ENCODE data around the gene GFOD1.

Gene GFOD1

DNA sequence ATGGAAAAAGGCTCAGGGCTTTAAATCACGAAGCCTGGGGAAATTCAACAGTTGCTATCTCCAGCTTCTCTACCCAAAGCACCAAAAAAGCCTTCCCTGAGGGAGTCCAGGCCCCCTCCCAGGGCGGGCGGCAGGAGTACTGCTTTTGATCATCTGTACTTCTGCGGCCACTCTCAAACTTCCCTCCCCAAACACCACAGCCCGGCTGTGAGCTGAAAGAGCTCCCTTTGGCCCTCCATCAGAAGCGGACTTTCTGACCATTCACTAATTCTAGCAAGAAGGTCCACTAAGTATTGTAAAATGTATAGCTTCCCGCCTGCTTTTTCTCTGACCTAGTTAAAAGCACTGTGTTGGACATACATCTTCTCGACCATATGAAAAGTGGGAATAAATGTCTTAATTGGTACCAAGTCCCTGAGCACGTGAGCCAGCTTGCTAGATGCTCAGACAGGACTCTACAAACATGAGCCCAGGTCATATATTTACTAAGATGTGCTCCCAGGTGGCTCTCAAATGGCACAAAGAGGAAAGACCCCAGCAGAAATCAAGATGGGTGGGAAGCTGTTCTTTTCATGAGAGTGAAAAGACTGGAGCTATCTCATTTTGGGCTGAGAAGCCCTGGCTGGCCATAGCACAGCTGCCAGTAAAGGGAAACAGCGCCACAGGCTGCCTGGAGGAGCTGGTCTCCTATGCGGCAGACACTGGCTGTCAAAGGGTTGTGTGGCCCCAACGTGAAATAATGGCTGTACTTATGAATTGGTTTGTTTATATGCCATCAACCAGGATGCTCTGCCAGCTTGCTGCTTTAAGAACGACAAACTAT lies 58.6 kb downstream of the GFOD1 start:
- Histone ChIP-seq H3K9ac (ENCODE audit: low read length) (no peak overlapping the region), H3K36me3 (ENCODE audit: control insufficient read depth, insufficient read depth, low read length) (no peaks in the 10 kb centered on the region), H3K4me1 (ENCODE audit: control insufficient read depth, insufficient read depth, low read length) (peaks cover 5% of the 10 kb centered on the region), H3K27me3 (ENCODE audit: control insufficient read depth, insufficient read depth, low read length) (no peaks in the 10 kb centered on the region), H3K27ac (ENCODE audit: low read depth, low read length) (peak overlapping the region; percentile 50), H3K4me3 (ENCODE audit: low read length) (no peak overlapping the region)

DNA sequence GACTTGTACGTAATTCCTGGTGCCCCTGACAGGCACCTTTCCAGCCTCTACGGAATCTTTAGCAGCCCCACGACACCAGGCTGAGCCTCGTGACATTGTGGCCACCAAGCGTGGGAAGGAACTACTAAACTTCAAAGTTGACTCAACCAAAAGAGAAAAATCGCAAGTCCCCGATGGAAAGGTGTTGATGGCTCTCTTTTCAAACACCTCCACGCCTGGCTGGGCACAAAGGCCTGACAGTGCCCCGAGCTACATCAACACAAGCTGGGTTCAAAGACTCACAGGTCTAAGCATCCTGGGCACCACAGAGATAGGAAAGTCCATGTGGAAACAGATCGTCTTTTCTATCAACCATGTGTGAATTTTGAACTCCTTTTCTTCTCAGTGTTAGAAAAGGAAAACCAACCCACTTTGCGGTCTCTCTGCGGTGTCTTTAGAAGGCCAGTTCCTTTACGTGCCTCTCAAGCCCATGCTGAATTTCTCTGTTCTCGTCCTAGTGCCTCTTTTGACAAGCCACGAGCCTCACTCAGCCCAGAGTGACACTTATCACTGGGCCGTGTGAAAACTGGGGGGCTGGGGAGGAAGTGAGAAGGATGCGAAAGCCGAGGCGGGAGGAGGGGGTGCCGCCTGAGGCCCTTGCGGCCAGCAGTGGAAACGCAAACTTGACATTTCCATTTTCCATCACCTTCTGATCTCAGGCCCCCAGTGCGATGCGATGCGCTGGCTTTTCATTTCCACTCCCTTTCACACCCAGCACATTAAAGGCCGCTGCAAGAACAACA lies 59.4 kb downstream of the GFOD1 start:
- Histone ChIP-seq H3K27ac (ENCODE audit: low read depth, low read length) (peak overlapping the region; percentile 50), H3K4me3 (ENCODE audit: low read length) (no peak overlapping the region), H3K9ac (ENCODE audit: low read length) (no peak overlapping the region), H3K36me3 (ENCODE audit: control insufficient read depth, insufficient read depth, low read length) (no peaks in the 10 kb centered on the region), H3K27me3 (ENCODE audit: control insufficient read depth, insufficient read depth, low read length) (no peaks in the 10 kb centered on the region), H3K4me1 (ENCODE audit: control insufficient read depth, insufficient read depth, low read length) (peaks cover 5% of the 10 kb centered on the region)

DNA sequence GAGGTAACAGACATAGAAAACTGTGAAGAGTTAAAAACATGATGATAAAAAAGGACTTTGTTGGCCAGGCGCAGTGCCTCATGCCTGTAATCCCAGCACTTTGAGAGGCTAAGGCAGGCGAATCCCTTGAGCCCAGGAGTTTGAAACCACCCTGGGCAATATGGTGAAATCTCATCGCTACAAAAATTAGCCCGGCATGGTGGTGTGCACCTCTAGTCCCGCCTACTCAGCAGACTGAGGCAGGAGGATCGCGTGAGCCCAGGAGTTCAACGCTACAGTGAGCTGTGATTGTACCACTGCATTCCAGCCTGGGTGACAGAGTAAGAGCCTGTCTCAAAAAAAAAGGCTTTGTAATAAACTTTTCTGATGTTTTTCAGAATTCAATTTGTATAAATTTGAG lies 60.1 kb downstream of the GFOD1 start:
- Histone ChIP-seq H3K9ac (ENCODE audit: low read length) (no peak overlapping the region), H3K27ac (ENCODE audit: low read depth, low read length) (no peak overlapping the region), H3K36me3 (ENCODE audit: control insufficient read depth, insufficient read depth, low read length) (no peaks in the 10 kb centered on the region), H3K27me3 (ENCODE audit: control insufficient read depth, insufficient read depth, low read length) (no peaks in the 10 kb centered on the region), H3K4me1 (ENCODE audit: control insufficient read depth, insufficient read depth, low read length) (peaks cover 11% of the 10 kb centered on the region), H3K4me3 (ENCODE audit: low read length) (no peak overlapping the region)

DNA sequence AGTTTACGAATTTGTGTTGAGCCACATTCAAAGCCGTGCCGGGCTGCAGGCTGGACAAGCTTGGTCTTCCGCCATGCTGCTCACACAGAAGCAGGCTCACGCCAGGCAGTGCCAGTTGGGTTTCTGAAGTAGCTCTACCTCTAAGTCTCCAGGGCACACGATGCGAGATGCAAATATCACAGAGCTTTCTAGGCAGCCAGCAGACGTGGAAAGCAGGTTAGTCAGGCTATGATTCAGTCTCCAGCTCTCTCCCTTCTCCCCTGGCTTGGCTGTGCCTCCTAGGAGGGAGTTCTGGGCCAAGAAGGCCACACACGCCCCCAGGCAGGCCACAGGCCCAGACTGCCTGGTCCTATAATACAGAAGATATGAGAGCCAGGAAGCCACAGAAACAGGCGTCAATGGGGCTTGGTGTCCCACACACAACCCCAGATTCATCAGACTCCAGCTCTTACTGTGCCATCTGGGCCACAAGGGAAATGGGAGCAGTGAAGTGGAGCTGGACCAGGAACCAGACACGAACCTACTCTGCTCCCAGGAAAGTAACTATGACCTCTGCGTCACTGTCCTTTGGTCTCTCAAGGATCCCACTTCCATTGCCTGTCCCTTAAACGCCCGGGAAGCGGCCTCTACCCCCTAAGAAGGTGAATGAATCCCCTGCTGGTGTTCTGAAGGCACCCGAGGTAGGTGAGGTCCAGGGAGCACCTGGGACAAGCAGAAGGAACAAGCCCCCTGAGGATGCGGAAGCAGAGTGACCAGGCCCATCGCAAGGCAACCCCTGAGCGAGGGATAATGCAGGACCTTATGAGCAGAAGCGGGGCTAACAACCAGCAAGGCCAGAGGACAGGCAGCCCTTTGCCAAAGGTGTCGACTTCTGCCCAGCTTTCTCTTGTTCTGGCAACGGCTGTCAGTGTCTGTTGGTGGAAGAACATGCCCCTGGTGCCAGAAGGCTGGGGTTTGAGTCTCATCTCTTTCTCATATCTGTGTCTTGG lies 61.2 kb downstream of the GFOD1 start:
- H3K4me1 ChIP-seq (ENCODE audit: control insufficient read depth, insufficient read depth, low read length), result peaks cover 21% of the 10 kb centered on the region
- no peaks in the 10 kb centered on the region for H3K27me3 ChIP-seq (ENCODE audit: control insufficient read depth, insufficient read depth, low read length)
- H3K36me3 ChIP-seq (ENCODE audit: control insufficient read depth, insufficient read depth, low read length), result no peaks in the 10 kb centered on the region
- H3K27ac ChIP-seq (ENCODE audit: low read depth, low read length), result peak overlapping the region; percentile 33
- H3K4me3 ChIP-seq (ENCODE audit: low read length), result no peak overlapping the region
- H3K9ac ChIP-seq (ENCODE audit: low read length), result no peak overlapping the region

DNA sequence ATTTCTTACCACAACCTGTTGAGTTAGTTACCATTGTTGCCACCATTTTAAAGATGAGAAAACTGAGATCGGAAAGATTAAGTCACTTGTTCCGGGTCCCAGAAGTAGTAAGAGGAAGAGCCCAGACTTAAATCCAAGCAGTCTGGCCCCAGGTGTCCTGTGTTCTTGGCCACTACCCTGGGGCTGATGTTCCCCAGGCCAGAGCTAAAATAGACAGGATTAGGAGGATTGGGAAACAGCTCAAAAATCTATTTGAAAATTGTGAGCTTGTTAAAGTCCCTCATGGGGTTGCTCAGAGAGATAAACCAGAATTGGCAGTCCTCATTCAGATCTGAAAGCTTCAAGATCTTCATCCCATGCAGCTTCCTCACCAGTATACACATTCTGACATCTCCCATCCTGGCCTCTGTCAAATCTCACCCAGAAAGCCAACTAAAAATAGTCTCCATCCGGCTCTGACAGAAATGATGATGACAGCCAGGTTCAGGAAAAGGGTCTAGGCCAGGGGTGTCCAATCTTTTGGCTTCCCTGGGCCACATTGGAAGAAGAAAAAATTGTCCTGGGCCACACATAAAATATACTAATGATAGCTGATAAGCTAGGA lies 62.0 kb downstream of the GFOD1 start:
- H3K4me1 ChIP-seq (ENCODE audit: control insufficient read depth, insufficient read depth, low read length), result peaks cover 21% of the 10 kb centered on the region
- no peaks in the 10 kb centered on the region for H3K36me3 ChIP-seq (ENCODE audit: control insufficient read depth, insufficient read depth, low read length)
- no peaks in the 10 kb centered on the region for H3K27me3 ChIP-seq (ENCODE audit: control insufficient read depth, insufficient read depth, low read length)
- H3K9ac ChIP-seq (ENCODE audit: low read length), result no peak overlapping the region
- peak overlapping the region; percentile 45 for H3K27ac ChIP-seq (ENCODE audit: low read depth, low read length)
- no peak overlapping the region for H3K4me3 ChIP-seq (ENCODE audit: low read length)

DNA sequence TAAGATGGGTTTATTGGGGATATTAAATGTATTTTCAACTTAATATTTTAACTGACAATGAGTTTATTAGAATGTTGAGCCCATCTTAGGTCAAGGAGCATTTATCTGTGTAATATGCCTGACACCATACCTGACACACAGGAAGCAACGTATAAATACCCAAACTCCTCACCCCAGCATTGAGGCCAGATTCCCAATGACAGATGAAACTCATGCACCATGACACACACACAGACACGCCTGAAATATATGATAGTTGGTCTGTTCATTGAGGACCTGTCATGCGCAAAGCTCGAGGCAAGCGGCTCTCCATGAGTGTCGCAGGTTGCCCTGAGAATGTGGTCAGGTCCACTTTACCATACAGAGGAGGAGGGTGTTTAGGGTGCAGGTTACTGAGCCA lies 64.1 kb downstream of the GFOD1 start:
- Histone ChIP-seq H3K27ac (ENCODE audit: low read depth, low read length) (no peak overlapping the region), H3K27me3 (ENCODE audit: control insufficient read depth, insufficient read depth, low read length) (no peaks in the 10 kb centered on the region), H3K9ac (ENCODE audit: low read length) (no peak overlapping the region), H3K4me3 (ENCODE audit: low read length) (no peak overlapping the region), H3K36me3 (ENCODE audit: control insufficient read depth, insufficient read depth, low read length) (no peaks in the 10 kb centered on the region), H3K4me1 (ENCODE audit: control insufficient read depth, insufficient read depth, low read length) (peaks cover 21% of the 10 kb centered on the region)

DNA sequence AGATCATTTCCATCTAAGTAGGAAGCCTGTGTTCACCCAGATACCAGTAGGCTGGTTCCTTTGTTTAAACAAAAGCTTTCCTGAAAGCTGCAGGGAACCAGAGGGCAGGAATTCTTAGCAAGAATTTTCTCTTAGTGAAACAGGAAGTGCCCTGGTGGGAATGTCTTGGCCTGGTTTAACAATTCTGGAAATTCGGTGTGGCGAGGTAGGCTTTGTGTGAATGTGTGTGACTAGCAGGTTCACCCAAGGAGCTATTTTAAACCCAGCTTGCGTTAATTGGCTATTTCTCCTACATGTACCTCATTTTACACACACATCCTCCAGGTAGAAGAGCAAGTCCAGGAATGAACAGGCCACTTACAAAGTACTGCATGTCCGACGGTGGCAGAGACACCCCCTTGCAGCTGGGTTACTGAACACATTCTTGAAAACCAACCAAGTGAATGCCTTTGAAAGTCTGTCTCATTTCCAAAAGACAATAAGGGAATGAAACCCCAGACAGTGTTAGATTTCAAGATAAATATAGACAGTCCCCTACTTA lies 64.6 kb downstream of the GFOD1 start:
- peaks cover 18% of the 10 kb centered on the region for H3K4me1 ChIP-seq (ENCODE audit: control insufficient read depth, insufficient read depth, low read length)
- H3K27ac ChIP-seq (ENCODE audit: low read depth, low read length), result peak overlapping the region; percentile 79
- no peaks in the 10 kb centered on the region for H3K36me3 ChIP-seq (ENCODE audit: control insufficient read depth, insufficient read depth, low read length)
- H3K9ac ChIP-seq (ENCODE audit: low read length), result peak overlapping the region; percentile 10
- H3K4me3 ChIP-seq (ENCODE audit: low read length), result no peak overlapping the region
- H3K27me3 ChIP-seq (ENCODE audit: control insufficient read depth, insufficient read depth, low read length), result no peaks in the 10 kb centered on the region

DNA sequence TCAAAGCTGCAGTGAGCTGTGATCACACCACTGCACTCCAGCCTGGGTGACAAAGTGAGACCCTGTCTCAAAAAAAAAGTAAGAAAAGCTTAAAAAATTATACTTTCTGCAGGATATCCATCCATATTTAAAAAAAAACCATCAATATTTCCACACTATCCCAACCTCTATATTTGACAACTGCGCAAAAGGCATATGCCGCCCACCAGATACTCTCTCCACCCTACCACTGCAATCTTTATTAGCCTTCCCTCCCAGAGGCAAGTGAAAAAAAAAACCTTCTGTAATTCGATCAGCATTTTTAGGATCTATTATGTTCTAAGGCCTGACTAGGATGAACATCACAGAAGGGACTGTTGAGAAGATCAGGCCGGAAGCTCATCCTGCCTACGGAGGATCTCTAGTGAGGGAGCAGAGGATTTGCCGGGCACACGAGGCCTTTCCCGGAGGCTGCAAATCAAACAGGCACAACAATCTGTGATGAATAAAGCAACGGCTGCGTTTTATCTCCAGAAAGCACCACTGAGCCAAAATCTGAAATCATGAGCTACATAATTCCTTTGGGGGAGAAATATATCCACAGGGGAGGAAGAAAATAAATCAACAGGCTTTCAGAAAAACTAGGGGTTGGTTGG lies 65.9 kb downstream of the GFOD1 start:
- Histone ChIP-seq H3K4me3 (ENCODE audit: low read length) (no peak overlapping the region), H3K9ac (ENCODE audit: low read length) (no peak overlapping the region), H3K27me3 (ENCODE audit: control insufficient read depth, insufficient read depth, low read length) (no peaks in the 10 kb centered on the region), H3K27ac (ENCODE audit: low read depth, low read length) (peak overlapping the region; percentile 59), H3K36me3 (ENCODE audit: control insufficient read depth, insufficient read depth, low read length) (no peaks in the 10 kb centered on the region), H3K4me1 (ENCODE audit: control insufficient read depth, insufficient read depth, low read length) (peaks cover 18% of the 10 kb centered on the region)

DNA sequence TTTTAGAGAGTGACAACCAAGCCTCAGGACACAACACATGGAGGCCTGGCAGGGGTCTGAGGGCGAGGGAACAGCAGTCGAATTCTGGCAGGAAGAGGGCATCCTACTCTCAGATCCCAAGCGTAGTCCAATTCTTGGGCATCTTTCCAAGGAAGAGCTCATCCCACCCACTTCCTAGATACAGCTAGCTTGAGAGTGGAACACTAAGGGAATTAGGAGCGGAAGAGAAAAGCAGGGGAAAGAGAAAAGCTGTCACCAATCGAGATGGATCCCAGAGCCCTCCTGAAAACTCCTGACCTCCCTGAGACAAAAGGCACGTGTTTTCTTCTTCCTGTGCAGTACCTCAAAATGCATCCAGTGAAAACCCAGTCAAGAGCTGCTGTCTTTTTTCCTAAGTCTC lies 67.1 kb downstream of the GFOD1 start:
- Histone ChIP-seq H3K27me3 (ENCODE audit: control insufficient read depth, insufficient read depth, low read length) (no peaks in the 10 kb centered on the region), H3K4me3 (ENCODE audit: low read length) (no peak overlapping the region), H3K27ac (ENCODE audit: low read depth, low read length) (no peak overlapping the region), H3K9ac (ENCODE audit: low read length) (no peak overlapping the region), H3K4me1 (ENCODE audit: control insufficient read depth, insufficient read depth, low read length) (peaks cover 18% of the 10 kb centered on the region), H3K36me3 (ENCODE audit: control insufficient read depth, insufficient read depth, low read length) (no peaks in the 10 kb centered on the region)

DNA sequence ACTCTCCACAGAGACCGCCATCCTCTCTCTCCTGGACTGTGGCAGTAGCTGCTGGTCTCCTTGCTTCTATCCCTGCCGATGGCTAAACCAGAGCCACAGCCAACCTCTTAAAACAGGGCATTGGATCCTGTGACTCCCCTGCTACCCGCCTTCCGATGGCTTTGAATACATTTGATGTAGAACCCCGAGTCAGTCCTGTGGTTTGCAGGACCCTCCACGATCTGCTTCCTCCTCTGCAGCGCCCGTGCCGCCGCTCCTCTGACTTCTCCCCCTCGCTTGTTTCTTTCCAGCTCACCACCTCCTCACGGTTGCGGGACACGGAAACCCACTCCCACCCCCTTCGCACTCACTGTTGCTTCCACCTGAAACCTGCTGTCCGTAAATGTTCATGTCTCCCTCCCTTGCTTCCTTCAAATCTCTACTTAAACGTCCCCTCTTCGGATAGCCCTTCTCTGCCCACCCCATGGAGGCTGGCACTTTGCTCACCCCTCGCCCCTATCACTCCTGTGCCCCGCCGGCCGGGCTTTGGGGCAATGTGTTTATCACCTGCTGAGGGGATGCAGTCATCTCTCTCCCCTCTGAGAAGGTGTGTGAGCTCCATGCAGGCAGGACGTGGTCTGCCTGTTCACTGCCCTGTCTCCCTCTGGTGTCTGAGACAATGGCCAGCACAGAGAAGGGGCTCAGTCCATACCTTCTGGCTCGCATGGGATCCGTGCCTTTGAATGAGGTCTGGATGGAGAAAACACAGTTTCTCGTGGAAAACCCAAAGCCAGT lies 67.8 kb downstream of the GFOD1 start:
- H3K27me3 ChIP-seq (ENCODE audit: control insufficient read depth, insufficient read depth, low read length), result no peaks in the 10 kb centered on the region
- H3K4me1 ChIP-seq (ENCODE audit: control insufficient read depth, insufficient read depth, low read length), result peaks cover 16% of the 10 kb centered on the region
- H3K4me3 ChIP-seq (ENCODE audit: low read length), result no peak overlapping the region
- H3K27ac ChIP-seq (ENCODE audit: low read depth, low read length), result no peak overlapping the region
- H3K9ac ChIP-seq (ENCODE audit: low read length), result no peak overlapping the region
- H3K36me3 ChIP-seq (ENCODE audit: control insufficient read depth, insufficient read depth, low read length), result no peaks in the 10 kb centered on the region

DNA sequence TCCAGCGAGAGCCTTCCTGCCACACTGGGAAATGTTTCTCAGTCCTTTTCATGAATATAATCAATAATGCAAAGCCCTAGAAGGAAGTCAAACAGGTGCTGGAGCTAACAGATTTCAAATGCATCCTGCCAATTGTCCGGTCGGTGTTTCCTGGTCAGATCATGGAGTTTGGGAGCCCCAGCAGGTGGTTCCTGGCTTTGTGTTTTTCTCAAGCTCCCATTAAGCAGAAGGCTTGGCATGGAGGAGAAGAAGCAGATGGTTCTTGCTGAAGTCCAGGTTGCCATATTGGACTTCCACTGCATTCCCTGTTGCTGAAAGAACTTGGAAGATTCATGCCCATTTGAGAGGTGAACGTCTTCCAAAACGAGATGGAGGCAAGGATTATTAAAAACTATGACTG lies 68.6 kb downstream of the GFOD1 start:
- Histone ChIP-seq H3K4me1 (ENCODE audit: control insufficient read depth, insufficient read depth, low read length) (peaks cover 16% of the 10 kb centered on the region), H3K27me3 (ENCODE audit: control insufficient read depth, insufficient read depth, low read length) (no peaks in the 10 kb centered on the region), H3K27ac (ENCODE audit: low read depth, low read length) (no peak overlapping the region), H3K4me3 (ENCODE audit: low read length) (no peak overlapping the region), H3K36me3 (ENCODE audit: control insufficient read depth, insufficient read depth, low read length) (no peaks in the 10 kb centered on the region), H3K9ac (ENCODE audit: low read length) (no peak overlapping the region)

Measured in rectal smooth muscle tissue (tissue), 1 donor.